Smooth muscle cell (in vitro differentiated cells): Measurements from ENCODE around the gene MAPKBP1. TPM values are rescaled to one million over a fixed set of nuclear protein-coding genes. Genes with fewer than 3 reads are reported as not detected.

Experiments
- DNase-seq: peaks from one replicate; lab custom pipeline; 2025; ENCODE audit not compliant: unreplicated experiment; lab: John Stamatoyannopoulos, UW
- H2AFZ ChIP-seq: fragments of 200-600 bp; sonication (generic); 2 replicates; pipeline ENCODE4 v1.6.0; 2016; ENCODE audit warnings: antibody characterized with exemption, low read depth, mild to moderate bottlenecking
- H3F3A ChIP-seq: fragments of 200-600 bp; sonication (generic); 2 replicates; pipeline ENCODE4 v1.6.0; 2017; ENCODE audit warnings: antibody characterized with exemption, low read depth
- H3K27ac ChIP-seq: fragments of 200-600 bp; sonication (generic); 2 replicates; pipeline ENCODE4 v1.5.1; 2016; ENCODE audit warnings: low read depth, mild to moderate bottlenecking
- H3K27me3 ChIP-seq: fragments of 200-600 bp; sonication (generic); 2 replicates; pipeline ENCODE4 v1.6.1; 2016; ENCODE audit warnings: low read depth, mild to moderate bottlenecking
- H3K36me3 ChIP-seq: fragments of 200-600 bp; sonication (generic); 2 replicates; pipeline ENCODE4 v1.5.1; 2016; ENCODE audit warnings: low read depth
- H3K4me1 ChIP-seq: fragments of 200-600 bp; sonication (generic); 2 replicates; pipeline ENCODE4 v1.5.1; 2016; ENCODE audit warnings: low read depth
- H3K4me2 ChIP-seq: fragments of 200-600 bp; sonication (generic); 2 replicates; pipeline ENCODE4 v1.6.0; 2016; ENCODE audit warnings: mild to moderate bottlenecking
- H3K4me3 ChIP-seq: fragments of 200-600 bp; sonication (generic); 2 replicates; pipeline ENCODE4 v1.5.1; 2016; ENCODE audit warnings: mild to moderate bottlenecking
- H3K79me2 ChIP-seq: fragments of 200-600 bp; sonication (generic); 2 replicates; pipeline ENCODE4 v1.6.0; 2016; ENCODE audit warnings: low read depth, mild to moderate bottlenecking
- H3K9ac ChIP-seq: fragments of 200-600 bp; sonication (generic); 2 replicates; pipeline ENCODE4 v1.6.0; 2016; ENCODE audit warnings: low read depth
- H3K9me3 ChIP-seq: fragments of 200-600 bp; sonication (generic); replicated peaks from 2 replicates; pipeline ENCODE4 v1.5.1; 2016; ENCODE audit warnings: low read depth
- H4K20me1 ChIP-seq: fragments of 200-600 bp; sonication (generic); 2 replicates; pipeline ENCODE4 v1.6.0; 2016; ENCODE audit warnings: low read depth
- CTCF ChIP-seq: fragments of 200-600 bp; sonication (generic); IDR thresholded peaks from 2 replicates; pipeline ENCODE4 v1.5.1; 2017; ENCODE audit warnings: borderline replicate concordance, mild to moderate bottlenecking, antibody characterized with exemption; ENCODE audit not compliant: insufficient read depth, poor library complexity, severe bottlenecking
- WGBS: methylation state at CpG from one replicate; pipeline ENCODE4 v1.1.7; 2016; ENCODE audit warnings: low lambda C conversion rate; 5-methylcytosine and 5-hydroxymethylcytosine counted together
- polyA plus RNA-seq: library from polyadenylated mRNA; unstranded; fragments of >200 nt; fragmentation: Nextera tagmentation; extraction: Ambion mirVana; gene quantifications from 2 replicates; pipeline ENCODE4 v1.2.1, GENCODE V29; 2016
- total RNA-seq: library from RNA; depleted of rRNA; stranded (reverse); fragments of >200 nt; gene quantifications from 2 replicates; pipeline ENCODE4 v1.2.3, GENCODE V29; 2014

MAPKBP1 gene
- total and polyA plus RNA-seq, 2 experiments from 2014 or later = 6.6 to 10.7 TPM

DNA sequence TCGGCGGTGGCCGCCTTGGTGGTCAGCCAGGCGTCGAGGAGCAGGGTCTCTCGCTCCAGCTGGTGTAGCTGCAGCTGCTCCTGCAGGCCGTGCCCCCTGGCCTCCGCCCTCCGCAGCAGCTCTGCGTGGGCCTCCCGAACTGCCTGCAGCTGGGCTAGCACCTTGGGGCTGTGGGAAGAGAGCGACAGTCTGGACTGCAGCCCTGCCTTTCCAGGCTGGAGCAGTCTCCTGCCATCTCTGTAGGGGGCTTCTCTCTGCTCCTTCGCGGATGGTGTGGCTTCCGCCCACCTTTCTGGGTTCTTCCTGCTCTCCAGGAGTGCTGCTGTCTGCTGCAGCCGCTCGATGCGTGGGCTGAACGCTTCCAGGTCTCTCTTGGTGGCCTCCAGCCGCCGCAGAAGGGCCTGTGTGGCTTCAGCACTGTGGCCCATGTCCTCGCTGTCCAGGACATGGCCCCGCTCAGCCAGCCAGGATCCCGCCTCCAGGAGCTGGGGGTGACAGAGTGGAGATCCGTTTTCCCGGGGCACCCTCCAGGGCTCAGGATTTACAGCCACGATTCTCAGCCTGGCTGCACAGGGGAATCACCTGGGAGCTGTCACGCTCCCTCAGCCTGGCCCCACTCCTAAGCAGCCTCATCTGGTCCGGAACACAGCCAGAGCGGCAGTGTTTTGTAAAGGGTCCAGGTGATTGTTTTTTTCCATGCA lies 81.1 kb downstream of the MAPKBP1 start:
- H3K36me3 ChIP-seq = no peaks in the 10 kb centered on the region
- H3K9me3 ChIP-seq = no peaks in the 10 kb centered on the region
- H3F3A ChIP-seq = no peaks in the 10 kb centered on the region
- 84% methylated on average over 30 of the region's 30 CpGs for whole genome bisulfite sequencing
- no peaks in the 10 kb centered on the region for H3K79me2 ChIP-seq
- H2AFZ ChIP-seq = no peak overlapping the region
- H3K9ac ChIP-seq = no peak overlapping the region
- no peaks in the 10 kb centered on the region for H3K4me1 ChIP-seq
- no peak for TF ChIP-seq CTCF
- no peaks in the 10 kb centered on the region for H4K20me1 ChIP-seq
- no peaks in the 10 kb centered on the region for H3K27me3 ChIP-seq
- H3K27ac ChIP-seq = no peak overlapping the region
- no peak for DNase-seq
- H3K4me3 ChIP-seq = no peak overlapping the region
- no peak overlapping the region for H3K4me2 ChIP-seq

DNA sequence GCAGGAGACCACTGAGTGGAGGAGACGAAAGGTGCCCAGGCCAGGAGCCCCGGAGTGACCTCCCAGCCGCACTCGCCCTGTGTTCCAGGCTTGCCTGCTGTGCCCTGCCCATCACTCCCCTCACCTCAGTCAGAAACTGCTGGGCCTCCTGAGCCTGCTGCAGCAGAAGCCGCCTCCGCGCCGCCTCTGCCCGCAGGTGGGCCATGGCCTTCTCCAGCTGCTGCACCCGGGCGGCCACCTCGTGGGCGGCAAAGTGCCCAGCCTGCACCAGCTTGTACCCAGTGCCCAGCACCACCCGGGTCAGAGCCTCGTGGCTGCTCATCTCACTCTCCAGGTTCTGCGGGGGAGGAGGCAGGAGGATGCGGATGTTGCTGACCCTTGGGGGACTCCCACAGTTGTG lies 82.0 kb downstream of the MAPKBP1 start:
- 95% methylated on average over 17 of the region's 17 CpGs for WGBS

GRCh38 chr15:41856716-41857115 lies 82.4 kb downstream of the MAPKBP1 start:
- no peak overlapping the region for H3K4me3 ChIP-seq
- H3K79me2 ChIP-seq = no peaks in the 10 kb centered on the region
- no peaks in the 10 kb centered on the region for H3K36me3 ChIP-seq
- 95% methylated on average over 12 of the region's 12 CpGs for WGBS
- TF ChIP-seq CTCF = no peak
- no peaks in the 10 kb centered on the region for H3K9me3 ChIP-seq
- H2AFZ ChIP-seq = no peak overlapping the region
- H3K27ac ChIP-seq = no peak overlapping the region
- H3K9ac ChIP-seq = no peak overlapping the region
- no peaks in the 10 kb centered on the region for H4K20me1 ChIP-seq
- H3K27me3 ChIP-seq = no peaks in the 10 kb centered on the region
- no peaks in the 10 kb centered on the region for H3F3A ChIP-seq
- no peaks in the 10 kb centered on the region for H3K4me1 ChIP-seq
- H3K4me2 ChIP-seq = no peak overlapping the region
- DNase-seq = no peak

More for the DNA sequence above, 82.0 kb downstream of the MAPKBP1 start:
- H3K27ac ChIP-seq = no peak overlapping the region
- no peaks in the 10 kb centered on the region for H3K4me1 ChIP-seq
- no peak for DNase-seq
- H3K9me3 ChIP-seq = no peaks in the 10 kb centered on the region
- no peaks in the 10 kb centered on the region for H4K20me1 ChIP-seq
- no peak overlapping the region for H2AFZ ChIP-seq
- H3K79me2 ChIP-seq = no peaks in the 10 kb centered on the region
- H3F3A ChIP-seq = no peaks in the 10 kb centered on the region
- H3K4me2 ChIP-seq = no peak overlapping the region
- no peak overlapping the region for H3K9ac ChIP-seq
- no peaks in the 10 kb centered on the region for H3K36me3 ChIP-seq
- H3K4me3 ChIP-seq = no peak overlapping the region
- H3K27me3 ChIP-seq = no peaks in the 10 kb centered on the region
- no peak for TF ChIP-seq CTCF

DNA sequence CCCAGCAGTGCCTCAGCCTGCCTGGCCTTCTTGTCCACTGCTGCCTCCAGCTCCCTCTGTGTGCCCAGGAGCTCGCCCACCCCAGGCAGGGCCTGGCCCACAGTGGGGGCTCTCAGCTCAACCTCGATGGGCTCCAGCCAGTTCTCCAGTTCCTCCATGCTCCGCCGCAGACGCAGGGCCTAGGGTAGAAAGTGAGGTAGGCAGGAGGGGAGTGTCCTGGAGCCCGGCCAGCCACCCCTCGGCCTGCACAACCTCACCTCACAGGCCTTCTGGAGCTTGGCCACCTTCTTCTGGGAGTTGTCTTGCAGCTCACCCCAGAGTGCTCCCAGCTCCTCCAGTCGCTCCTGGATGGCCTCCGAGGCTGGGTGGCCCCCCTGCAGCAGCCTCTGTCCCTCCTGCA lies 83.0 kb downstream of the MAPKBP1 start:
- Histone ChIP-seq H3K4me3 (no peak overlapping the region), H3K36me3 (no peaks in the 10 kb centered on the region), H3F3A (no peaks in the 10 kb centered on the region), H4K20me1 (no peaks in the 10 kb centered on the region), H3K9me3 (no peaks in the 10 kb centered on the region), H2AFZ (no peak overlapping the region), H3K27ac (no peak overlapping the region), H3K4me1 (no peaks in the 10 kb centered on the region), H3K79me2 (no peaks in the 10 kb centered on the region), H3K4me2 (no peak overlapping the region), H3K27me3 (no peaks in the 10 kb centered on the region), H3K9ac (no peak overlapping the region)
- TF ChIP-seq CTCF = no peak
- 94% methylated on average over 9 of the region's 9 CpGs for WGBS
- no peak for DNase-seq
